GM21390 (cell line): ENCODE measurements around the gene TAMALIN.
A peak's percentile ranks its signal among the peaks of the same experiment; 100 is the strongest.
"Not testable (repeated sequence)": the region's sequence is repeated elsewhere in the genome, so short reads cannot be mapped to it uniquely, and the experiment has no call there.

Experiments used
- ATAC-seq: cut with Tn5 transposase; IDR thresholded peaks from one replicate; pipeline ENCODE4 v1.9.1; 2021; ENCODE audit not compliant: unreplicated experiment

TAMALIN gene

GRCh38 chr12:52006726-52007157, at the start of gene TAMALIN:
Gene TAMALIN (plus strand): TSS chr12:52006946. CDS start chr12:52007020, 74 bp downstream.
- ATAC-seq: no peak

GRCh38 chr12:51958542-51958941, 48.2 kb upstream of the TAMALIN start:
- no peak for ATAC-seq

GRCh38 chr12:51959211-51959610, 47.5 kb upstream of the TAMALIN start:
- ATAC-seq: no peak

- no peak for ATAC-seq
Measured at GRCh38 chr12:51959921-51960320, 46.8 kb upstream of the TAMALIN start.

- no peak for ATAC-seq
Measured at GRCh38 chr12:51960488-51960887, 46.3 kb upstream of the TAMALIN start.

- ATAC-seq: no peak
Measured at GRCh38 chr12:51960890-51961289, 45.9 kb upstream of the TAMALIN start.

- no peak for ATAC-seq
Measured at GRCh38 chr12:51961834-51962233, 44.9 kb upstream of the TAMALIN start.

GRCh38 chr12:51962737-51963136, 44.0 kb upstream of the TAMALIN start:
- ATAC-seq: no peak

GRCh38 chr12:51963477-51963876, 43.3 kb upstream of the TAMALIN start:
- no peak for ATAC-seq

GRCh38 chr12:51969643-51970042, 37.1 kb upstream of the TAMALIN start:
- no peak for ATAC-seq

GRCh38 chr12:51970904-51971646, 35.7 kb upstream of the TAMALIN start:
- peak; percentile 85 for ATAC-seq

GRCh38 chr12:51971679-51972421, 34.9 kb upstream of the TAMALIN start:
- peak; percentile 48 for ATAC-seq

- no peak for ATAC-seq
Measured at GRCh38 chr12:51972422-51972812, 34.3 kb upstream of the TAMALIN start.

GRCh38 chr12:51972849-51973273, 33.9 kb upstream of the TAMALIN start:
- ATAC-seq: no peak

- no peak for ATAC-seq
Measured at GRCh38 chr12:51973560-51973959, 33.2 kb upstream of the TAMALIN start.

- ATAC-seq: no peak
Measured at GRCh38 chr12:51974646-51975045, 32.1 kb upstream of the TAMALIN start.

- no peak for ATAC-seq
Measured at GRCh38 chr12:51975196-51975595, 31.6 kb upstream of the TAMALIN start.

- ATAC-seq: no peak
Measured at GRCh38 chr12:51976376-51977160, 30.2 kb upstream of the TAMALIN start.

- no peak for ATAC-seq
Measured at GRCh38 chr12:51977320-51977753, 29.4 kb upstream of the TAMALIN start.

GRCh38 chr12:51979306-51979705, 27.4 kb upstream of the TAMALIN start:
- not testable (repeated sequence) for ATAC-seq

GRCh38 chr12:51980051-51980808, 26.5 kb upstream of the TAMALIN start:
- peak; percentile 49 for ATAC-seq
